WERI-Rb-1 (cell line): ENCODE data around the gene COLQ.
A peak's percentile ranks its signal among the peaks of the same experiment; 100 is the strongest.
"Not testable (repeated sequence)": the region's sequence is repeated elsewhere in the genome, so short reads cannot be mapped to it uniquely, and the experiment has no call there.

Experiments used
- DNase-seq: peaks from one replicate; pipeline ENCODE4 v3.0.0-alpha.2; 2020
- H3K27ac ChIP-seq: fragments of 250-450 bp; sonication (Bioruptor Pico); 2 replicates; pipeline ENCODE4 v1.5.1; 2020; ENCODE audit warnings: mild to moderate bottlenecking, moderate library complexity
- H3K27me3 ChIP-seq: fragments of 250-450 bp; sonication (Bioruptor Pico); 2 replicates; pipeline ENCODE4 v1.5.1; 2021; ENCODE audit warnings: mild to moderate bottlenecking, low read depth, moderate library complexity; ENCODE audit not compliant: insufficient read depth, severe bottlenecking
- H3K36me3 ChIP-seq: fragments of 250-450 bp; sonication (Bioruptor Pico); 2 replicates; pipeline ENCODE4 v1.5.1; 2020; ENCODE audit warnings: mild to moderate bottlenecking, moderate library complexity
- H3K4me3 ChIP-seq: 2 replicates; pipeline ENCODE4 v1.5.1; 2011; ENCODE audit warnings: low read depth, mild to moderate bottlenecking, control low read depth, low read length
- H3K9me3 ChIP-seq: fragments of 250-450 bp; sonication (Bioruptor Pico); 2 replicates; pipeline ENCODE4 v1.5.1; 2021; ENCODE audit warnings: mild to moderate bottlenecking, moderate library complexity; ENCODE audit not compliant: severe bottlenecking
- TF ChIP-seq, protein P1 (sequence below): IDR thresholded peaks from 2 replicates; pipeline ENCODE4 v1.5.1; 2011; ENCODE audit warnings: low read depth, mild to moderate bottlenecking, control low read depth, inconsistent platforms, low read length

Gene COLQ

DNA sequence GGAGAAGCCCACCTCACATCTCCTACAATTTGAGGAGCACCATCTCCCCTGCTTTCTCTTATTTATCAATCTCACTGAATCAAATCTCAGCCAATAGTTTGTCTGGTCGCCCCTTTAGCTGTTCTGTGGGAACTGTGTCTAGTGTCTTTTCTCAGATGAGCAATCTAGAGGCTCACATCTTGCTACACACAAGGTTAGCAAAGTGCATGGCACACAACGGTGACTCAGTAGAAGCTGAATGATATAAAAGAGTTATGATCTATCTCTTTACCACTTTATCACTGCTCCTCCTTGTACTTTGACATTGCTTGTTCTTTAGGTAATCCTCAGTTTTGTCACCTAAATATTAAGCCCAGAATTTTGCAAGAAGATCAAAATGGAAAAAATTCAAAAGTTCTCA is 16.8 kb upstream of the COLQ start:
- H3K36me3 ChIP-seq = no peaks in the 10 kb centered on the region
- H3K9me3 ChIP-seq = no peaks in the 10 kb centered on the region
- no peak overlapping the region for H3K4me3 ChIP-seq
- TF ChIP-seq, protein P1, sequence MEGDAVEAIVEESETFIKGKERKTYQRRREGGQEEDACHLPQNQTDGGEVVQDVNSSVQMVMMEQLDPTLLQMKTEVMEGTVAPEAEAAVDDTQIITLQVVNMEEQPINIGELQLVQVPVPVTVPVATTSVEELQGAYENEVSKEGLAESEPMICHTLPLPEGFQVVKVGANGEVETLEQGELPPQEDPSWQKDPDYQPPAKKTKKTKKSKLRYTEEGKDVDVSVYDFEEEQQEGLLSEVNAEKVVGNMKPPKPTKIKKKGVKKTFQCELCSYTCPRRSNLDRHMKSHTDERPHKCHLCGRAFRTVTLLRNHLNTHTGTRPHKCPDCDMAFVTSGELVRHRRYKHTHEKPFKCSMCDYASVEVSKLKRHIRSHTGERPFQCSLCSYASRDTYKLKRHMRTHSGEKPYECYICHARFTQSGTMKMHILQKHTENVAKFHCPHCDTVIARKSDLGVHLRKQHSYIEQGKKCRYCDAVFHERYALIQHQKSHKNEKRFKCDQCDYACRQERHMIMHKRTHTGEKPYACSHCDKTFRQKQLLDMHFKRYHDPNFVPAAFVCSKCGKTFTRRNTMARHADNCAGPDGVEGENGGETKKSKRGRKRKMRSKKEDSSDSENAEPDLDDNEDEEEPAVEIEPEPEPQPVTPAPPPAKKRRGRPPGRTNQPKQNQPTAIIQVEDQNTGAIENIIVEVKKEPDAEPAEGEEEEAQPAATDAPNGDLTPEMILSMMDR = no peak
- H3K27ac ChIP-seq = no peak overlapping the region
- DNase-seq = no peak
- no peaks in the 10 kb centered on the region for H3K27me3 ChIP-seq

DNA sequence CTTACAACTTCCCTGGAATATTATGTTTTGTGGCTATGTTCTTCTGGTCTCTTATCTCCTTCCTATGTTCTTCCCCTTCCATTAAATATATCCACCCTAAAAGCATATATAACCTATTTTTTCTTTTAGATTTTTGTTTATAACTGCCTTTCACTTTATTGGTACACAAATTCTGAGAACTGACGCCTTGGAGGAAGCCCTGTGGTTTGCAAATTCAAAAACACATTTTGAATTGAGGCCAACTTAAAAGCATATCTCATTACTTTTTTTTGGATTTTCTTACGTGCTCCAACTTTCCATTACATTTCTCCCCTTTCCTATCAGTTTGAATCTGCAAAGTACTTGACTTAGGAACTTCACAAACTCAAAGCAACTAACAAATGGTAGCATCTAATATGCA is 15.3 kb upstream of the COLQ start:
- Histone ChIP-seq H3K9me3 (no peaks in the 10 kb centered on the region), H3K27me3 (no peaks in the 10 kb centered on the region), H3K36me3 (no peaks in the 10 kb centered on the region), H3K4me3 (no peak overlapping the region), H3K27ac (no peak overlapping the region)
- no peak for DNase-seq
- TF ChIP-seq, protein P1 = no peak

DNA sequence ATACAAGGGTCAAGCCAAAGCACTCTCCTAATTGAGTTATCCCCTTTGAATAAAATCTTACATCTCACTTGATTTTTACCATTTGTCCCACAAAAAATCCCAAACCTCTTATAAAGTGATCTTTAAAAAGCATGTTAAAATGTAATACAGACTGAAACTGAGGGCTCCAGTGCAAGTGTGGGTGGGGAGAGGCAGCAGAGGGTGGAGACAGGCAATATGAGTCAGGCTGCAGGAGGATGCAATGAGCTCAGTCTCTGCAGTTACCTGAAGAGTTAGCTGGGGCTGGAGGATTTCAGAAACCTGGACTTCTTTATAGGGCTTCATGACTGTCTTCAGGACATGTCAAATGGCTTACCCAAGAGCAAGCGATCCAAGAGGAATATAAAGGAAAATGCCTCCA is 14.2 kb upstream of the COLQ start:
- TF ChIP-seq, protein P1 = no peak
- Histone ChIP-seq H3K4me3 (no peak overlapping the region), H3K27me3 (no peaks in the 10 kb centered on the region), H3K36me3 (no peaks in the 10 kb centered on the region), H3K27ac (no peak overlapping the region), H3K9me3 (no peaks in the 10 kb centered on the region)
- no peak for DNase-seq

DNA sequence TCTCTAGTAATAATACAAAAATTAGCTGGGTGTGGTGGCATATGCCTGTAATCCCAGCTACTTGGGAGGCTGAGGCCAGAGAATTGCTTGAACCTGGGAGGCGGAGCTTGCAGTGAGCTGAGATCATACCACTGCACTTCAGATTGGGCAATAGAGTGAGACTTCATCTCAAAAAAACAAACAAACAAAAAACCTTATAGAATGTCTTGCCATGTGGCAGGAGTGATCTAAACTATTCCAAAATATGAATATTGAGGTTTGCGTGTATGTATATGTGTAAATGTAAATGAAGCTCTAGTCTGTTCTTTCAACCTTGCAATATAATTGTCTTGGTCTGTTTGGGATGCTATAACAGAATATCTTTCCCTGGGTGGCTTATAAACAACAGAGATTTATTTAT is 11.1 kb upstream of the COLQ start:
- H3K36me3 ChIP-seq, H3K9me3 ChIP-seq, H3K27me3 ChIP-seq, H3K4me3 ChIP-seq, DNase-seq, H3K27ac ChIP-seq: not testable (repeated sequence)

DNA sequence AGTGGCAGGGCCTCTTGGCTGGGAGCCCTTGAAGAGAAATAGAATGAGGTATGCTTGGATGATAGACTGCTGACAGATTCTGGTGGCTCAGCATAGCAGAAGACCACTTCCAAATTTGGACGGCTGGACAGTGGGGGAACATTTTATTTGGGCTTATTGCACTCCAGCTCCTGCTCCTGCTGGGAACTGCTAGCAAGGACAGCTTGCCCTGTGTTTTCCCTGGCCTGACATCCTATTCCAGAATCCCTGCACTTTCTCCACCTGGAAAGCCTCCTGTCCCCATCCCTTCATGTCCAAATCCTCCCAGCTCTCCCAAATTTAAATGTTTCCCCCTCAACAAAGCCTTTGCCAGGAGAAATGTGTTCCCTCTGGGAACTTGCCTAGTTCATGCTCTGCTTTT is 9.8 kb upstream of the COLQ start:
- H3K27me3 ChIP-seq = no peaks in the 10 kb centered on the region
- H3K4me3 ChIP-seq = no peak overlapping the region
- DNase-seq = no peak
- no peaks in the 10 kb centered on the region for H3K9me3 ChIP-seq
- H3K27ac ChIP-seq = no peak overlapping the region
- TF ChIP-seq, protein P1 = no peak
- H3K36me3 ChIP-seq = no peaks in the 10 kb centered on the region

DNA sequence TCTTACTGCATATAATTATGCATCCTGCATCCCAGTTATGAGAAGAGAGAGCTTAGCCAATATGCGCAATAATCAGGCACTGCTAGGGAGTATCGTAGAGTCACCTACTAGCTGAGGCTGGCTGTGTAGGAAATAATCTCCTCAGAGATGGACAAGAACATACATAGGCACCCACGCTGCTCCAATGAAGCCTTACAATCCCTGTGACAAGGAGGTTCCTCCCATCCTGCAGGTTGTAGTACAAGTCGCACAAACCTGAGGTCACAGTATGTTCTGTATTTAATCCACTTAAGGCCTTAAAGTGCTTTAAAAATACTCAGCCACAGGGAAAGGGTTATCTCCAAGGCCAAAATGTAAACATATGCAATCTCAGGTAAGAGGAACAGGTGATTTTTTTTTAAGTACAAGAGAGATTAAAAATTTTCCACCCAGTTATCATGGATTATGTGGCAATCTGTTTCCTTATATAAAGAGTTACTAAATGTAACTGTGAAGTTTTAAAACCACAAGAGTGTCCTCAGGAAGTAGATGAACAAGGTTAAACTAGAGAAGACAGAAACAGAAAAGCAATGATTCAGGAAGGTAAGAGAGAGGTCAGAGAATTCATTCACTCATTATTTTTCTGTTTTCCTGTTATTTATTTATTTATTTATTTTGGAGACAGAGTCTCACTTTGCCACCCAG is 7.5 kb upstream of the COLQ start:
- H3K27me3 ChIP-seq = no peaks in the 10 kb centered on the region
- TF ChIP-seq, protein P1 = no peak
- no peak overlapping the region for H3K4me3 ChIP-seq
- no peaks in the 10 kb centered on the region for H3K36me3 ChIP-seq
- DNase-seq = peak; percentile 60
- no peaks in the 10 kb centered on the region for H3K9me3 ChIP-seq
- H3K27ac ChIP-seq = peak overlapping the region; percentile 14; the same call in 1 of the 2 replicates
